HG03066 (cell line): Measurements from ENCODE around the gene IPO4.

Source experiments
- ATAC-seq: cut with Tn5 transposase; IDR thresholded peaks from one replicate; pipeline ENCODE4 v1.9.1; 2021; ENCODE audit warnings: low read depth; ENCODE audit not compliant: unreplicated experiment

The IPO4 gene

GRCh38 chr14:24135584-24135833 is 53.1 kb downstream of the IPO4 start:
- peak; percentile 12 for ATAC-seq

- no peak for ATAC-seq
Observed at GRCh38 chr14:24133735-24134134, 54.9 kb downstream of the IPO4 start.

GRCh38 chr14:24132976-24133375 is 55.6 kb downstream of the IPO4 start:
- ATAC-seq: no peak

GRCh38 chr14:24132061-24132685 is 56.4 kb downstream of the IPO4 start:
- no peak for ATAC-seq

GRCh38 chr14:24131549-24131966 is 57.1 kb downstream of the IPO4 start:
- ATAC-seq: no peak

GRCh38 chr14:24130717-24131548 is 57.7 kb downstream of the IPO4 start:
- ATAC-seq: no peak

- ATAC-seq: no peak
Observed at GRCh38 chr14:24130380-24130716, 58.3 kb downstream of the IPO4 start, which contains the start of gene FITM1. Gene FITM1, plus strand, starts transcription at chr14:24130659. Its CDS starts 905 bp downstream, at chr14:24131564.
